ENCODE results near the gene NSG1. TPM values are rescaled to one million over a fixed set of nuclear protein-coding genes. Genes with fewer than 3 reads are reported as not detected.
"Not testable (repeated sequence)": the region's sequence is repeated elsewhere in the genome, so short reads cannot be mapped to it uniquely, and the experiment has no call there.

NSG1 gene
- total and polyA plus RNA-seq, 3 donors from 2014 or later: 27.5 to 67.2 (median 30.0) TPM

GRCh38 chr4:4460759-4461158 lies 73.9 kb downstream of the NSG1 start:
- intact Hi-C loops (cut with DNase I; ENCODE audit: low total_unique reads): no loop called here
- DNase-seq: no peak
- Histone ChIP-seq H3K27ac (no peak overlapping the region), H3K4me3 (no peak overlapping the region), H3K27me3 (no peaks in the 10 kb centered on the region), H3K9me3 (no peaks in the 10 kb centered on the region), H3K4me1 (no peaks in the 10 kb centered on the region), H3K36me3 (ENCODE audit: low read depth, missing control alignments) (no peaks in the 10 kb centered on the region)
- WGBS, 2 donors: 95% methylated on average over 6 of the region's 6 CpGs
- no peak for TF ChIP-seq CTCF (IDR thresholded peaks at IDR 0.05)
- TF ChIP-seq POLR2A (IDR thresholded peaks at IDR 0.05): no peak

GRCh38 chr4:4461178-4461577 lies 74.3 kb downstream of the NSG1 start:
- DNase-seq: no peak
- TF ChIP-seq CTCF (IDR thresholded peaks at IDR 0.05) (no peak), POLR2A (IDR thresholded peaks at IDR 0.05) (no peak)
- no peaks in the 10 kb centered on the region for H3K4me1 ChIP-seq

GRCh38 chr4:4461850-4462249 lies 74.9 kb downstream of the NSG1 start:
- Histone ChIP-seq H3K27ac (no peak overlapping the region), H3K27me3 (no peaks in the 10 kb centered on the region), H3K36me3 (ENCODE audit: low read depth, missing control alignments) (no peaks in the 10 kb centered on the region), H3K4me3 (no peak overlapping the region), H3K9me3 (no peaks in the 10 kb centered on the region), H3K4me1 (no peaks in the 10 kb centered on the region)
- WGBS, 2 donors: 86 to 91% methylated on average over 5 of the region's 5 CpGs
- TF ChIP-seq CTCF (IDR thresholded peaks at IDR 0.05) (no peak), POLR2A (IDR thresholded peaks at IDR 0.05) (no peak)
- intact Hi-C loops (cut with DNase I; ENCODE audit: low total_unique reads): no loop called here
- no peak for DNase-seq

More at GRCh38 chr4:4461178-4461577, 74.3 kb downstream of the NSG1 start:
- Histone ChIP-seq H3K36me3 (ENCODE audit: low read depth, missing control alignments) (no peaks in the 10 kb centered on the region), H3K4me3 (no peak overlapping the region), H3K9me3 (no peaks in the 10 kb centered on the region), H3K27ac (no peak overlapping the region), H3K27me3 (no peaks in the 10 kb centered on the region)
- intact Hi-C loops (cut with DNase I; ENCODE audit: low total_unique reads): no loop called here

- H3K27me3 ChIP-seq: no peaks in the 10 kb centered on the region
Measured at GRCh38 chr4:4462970-4463369, 76.1 kb downstream of the NSG1 start.

GRCh38 chr4:4465238-4465637 lies 78.3 kb downstream of the NSG1 start:
- DNase-seq; H3K27me3 ChIP-seq; intact Hi-C loops (cut with DNase I; ENCODE audit: low total_unique reads); H3K4me3 ChIP-seq; H3K36me3 ChIP-seq (ENCODE audit: low read depth, missing control alignments); H3K9me3 ChIP-seq; H3K4me1 ChIP-seq; H3K27ac ChIP-seq: not testable (repeated sequence)
- WGBS, 2 donors: 97 to 100% methylated on average over 3 of the region's 3 CpGs

More at GRCh38 chr4:4462970-4463369, 76.1 kb downstream of the NSG1 start:
- TF ChIP-seq CTCF (IDR thresholded peaks at IDR 0.05): no peak
- no peak for TF ChIP-seq POLR2A (IDR thresholded peaks at IDR 0.05)
- H3K4me3 ChIP-seq: no peak overlapping the region
- no peak overlapping the region for H3K27ac ChIP-seq
- no peaks in the 10 kb centered on the region for H3K36me3 ChIP-seq (ENCODE audit: low read depth, missing control alignments)
- H3K4me1 ChIP-seq: peaks cover 5% of the 10 kb centered on the region
- intact Hi-C loops (cut with DNase I; ENCODE audit: low total_unique reads): no loop called here
- no peaks in the 10 kb centered on the region for H3K9me3 ChIP-seq
- DNase-seq: no peak
- 56 to 73% methylated on average over 3 of the region's 3 CpGs for WGBS, 2 donors

Other genes starting within 250 kb of the NSG1 start
- under 1 TPM; 0.25 to 0.63 TPM for gene OTOP1, start 160.2 kb upstream of the NSG1 start, total RNA-seq
- not detected for gene OTOP1, start 160.2 kb upstream of the NSG1 start, polyA plus RNA-seq (ENCODE audit: insufficient read depth, low read depth, low replicate concordance)
- gene TMEM128, start 138.9 kb upstream of the NSG1 start, total RNA-seq: 10 to 100 TPM; 22.3 to 24.6 TPM
- gene TMEM128, start 138.9 kb upstream of the NSG1 start, polyA plus RNA-seq (ENCODE audit: insufficient read depth, low read depth, low replicate concordance): 47.4 TPM
- gene LYAR, start 96.9 kb upstream of the NSG1 start, total RNA-seq: 10 to 100 TPM; 53.8 to 63.2 TPM
- gene LYAR, start 96.9 kb upstream of the NSG1 start, polyA plus RNA-seq (ENCODE audit: insufficient read depth, low read depth, low replicate concordance): 132 TPM
- gene ZBTB49, start 96.9 kb upstream of the NSG1 start, total RNA-seq: 10 to 100 TPM; 14.0 to 26.7 TPM
- 10.2 TPM for gene ZBTB49, start 96.9 kb upstream of the NSG1 start, polyA plus RNA-seq (ENCODE audit: insufficient read depth, low read depth, low replicate concordance)
- gene STX18, start 154.9 kb downstream of the NSG1 start, total RNA-seq: 10 to 100 TPM; 53.5 to 55.0 TPM
- gene STX18, start 154.9 kb downstream of the NSG1 start, polyA plus RNA-seq (ENCODE audit: insufficient read depth, low read depth, low replicate concordance): 111 TPM